SK-N-SH (cell line): ENCODE data around the gene PDE6A.

ENCODE experiments used
- CTCF ChIP-seq: fragments of 200-600 bp; sonication (generic); IDR thresholded peaks from 2 replicates; pipeline ENCODE4 v1.6.1; 2017; ENCODE audit warnings: antibody characterized with exemption, mild to moderate bottlenecking, moderate library complexity
- RFX5 ChIP-seq: IDR thresholded peaks from 2 replicates; pipeline ENCODE4 v1.6.1; 2012; ENCODE audit warnings: mild to moderate bottlenecking, improper control_type of control experiment, low read length

GRCh38 chr5:149900390-149900789 lies 44.2 kb downstream of the PDE6A start:
- TF ChIP-seq CTCF (no peak), RFX5 (no peak)
